Astrocyte (in vitro differentiated cells and primary cell): ENCODE data around the gene NDUFV1. TPM values are rescaled to one million over a fixed set of nuclear protein-coding genes. Genes with fewer than 3 reads are reported as not detected.

Experiments
- DNase-seq: peaks from one replicate; pipeline ENCODE4 v3.0.0-alpha.2; 2010; ENCODE audit warnings: low read depth
- FAIRE-seq: peaks from 2 replicates; lab custom pipeline; 2011; peaks lifted over from hg19 to GRCh38; lab: Jason Lieb, UNC
- H2AFZ ChIP-seq: 2 replicates; pipeline ENCODE4 v1.6.0; 2012; ENCODE audit warnings: low read depth, low read length, inconsistent platforms
- H3K27ac ChIP-seq: 2 replicates; pipeline ENCODE4 v1.5.1; 2011; ENCODE audit warnings: low read depth, low read length, inconsistent platforms
- H3K27me3 ChIP-seq: 2 replicates; pipeline ENCODE4 v1.6.0; 2011; ENCODE audit warnings: low read length, inconsistent platforms; ENCODE audit not compliant: insufficient read depth
- H3K36me3 ChIP-seq: 2 replicates; pipeline ENCODE4 v1.5.1; 2011; ENCODE audit warnings: low read length, inconsistent platforms; ENCODE audit not compliant: insufficient read depth
- H3K4me1 ChIP-seq: 2 replicates; pipeline ENCODE4 v1.5.1; 2011; ENCODE audit warnings: low read length, inconsistent platforms; ENCODE audit not compliant: insufficient read depth
- H3K4me2 ChIP-seq: 2 replicates; pipeline ENCODE4 v1.6.0; 2012; ENCODE audit warnings: low read length, inconsistent platforms
- H3K4me3 ChIP-seq: 2 replicates; pipeline ENCODE4 v1.5.1; 2011; ENCODE audit warnings: low read depth, mild to moderate bottlenecking, low read length, inconsistent platforms; ENCODE audit not compliant: insufficient read depth
- H3K79me2 ChIP-seq: 2 replicates; pipeline ENCODE4 v1.6.0; 2012; ENCODE audit warnings: mild to moderate bottlenecking, low read length, inconsistent platforms; ENCODE audit not compliant: insufficient read depth
- H3K9ac ChIP-seq: 2 replicates; pipeline ENCODE4 v1.6.0; 2012; ENCODE audit warnings: mild to moderate bottlenecking, low read length, inconsistent platforms
- H3K9me3 ChIP-seq: 2 replicates; pipeline ENCODE4 v1.5.1; 2012; ENCODE audit warnings: low read depth, mild to moderate bottlenecking, low read length, inconsistent platforms; ENCODE audit not compliant: insufficient read depth
- H4K20me1 ChIP-seq: 2 replicates; pipeline ENCODE4 v1.6.0; 2012; ENCODE audit warnings: low read length, inconsistent platforms; ENCODE audit not compliant: insufficient read depth
- H3K27ac Mint-ChIP-seq: one replicate; pipeline ENCODE4 v1.8.0; 2021; ENCODE audit warnings: mild to moderate bottlenecking, mixed read lengths; ENCODE audit not compliant: unreplicated experiment
- H3K27me3 Mint-ChIP-seq: one replicate; pipeline ENCODE4 v1.8.0; 2021; ENCODE audit warnings: low read depth, mixed read lengths; ENCODE audit not compliant: unreplicated experiment
- H3K36me3 Mint-ChIP-seq: one replicate; pipeline ENCODE4 v1.8.0; 2021; ENCODE audit warnings: low read depth, mixed read lengths; ENCODE audit not compliant: unreplicated experiment
- H3K4me1 Mint-ChIP-seq: one replicate; pipeline ENCODE4 v1.8.0; 2021; ENCODE audit warnings: low read depth, mixed read lengths; ENCODE audit not compliant: unreplicated experiment
- H3K4me3 Mint-ChIP-seq: one replicate; pipeline ENCODE4 v1.8.0; 2021; ENCODE audit warnings: mild to moderate bottlenecking, moderate library complexity, mixed read lengths; ENCODE audit not compliant: unreplicated experiment
- H3K9me3 Mint-ChIP-seq: one replicate; pipeline ENCODE4 v1.8.0; 2021; ENCODE audit warnings: mild to moderate bottlenecking, mixed read lengths; ENCODE audit not compliant: unreplicated experiment
- EZH2 ChIP-seq: IDR thresholded peaks from 2 replicates; pipeline ENCODE4 v1.6.1; 2012; ENCODE audit warnings: mild to moderate bottlenecking, low read length, inconsistent platforms; ENCODE audit not compliant: insufficient read depth
- total RNA-seq: library from RNA; stranded (reverse); gene quantifications from 2 replicates; pipeline ENCODE4 v1.2.1, GENCODE V29; 2021
- TF ChIP-seq, protein P1 (sequence below): IDR thresholded peaks from 2 replicates; pipeline ENCODE4 v1.5.1; 2011; ENCODE audit warnings: low read depth, mild to moderate bottlenecking, inconsistent platforms, low read length, moderate library complexity; ENCODE audit not compliant: insufficient read depth

NDUFV1 gene
- total RNA-seq, 1 donor from 2014 or later = 117 TPM

DNA sequence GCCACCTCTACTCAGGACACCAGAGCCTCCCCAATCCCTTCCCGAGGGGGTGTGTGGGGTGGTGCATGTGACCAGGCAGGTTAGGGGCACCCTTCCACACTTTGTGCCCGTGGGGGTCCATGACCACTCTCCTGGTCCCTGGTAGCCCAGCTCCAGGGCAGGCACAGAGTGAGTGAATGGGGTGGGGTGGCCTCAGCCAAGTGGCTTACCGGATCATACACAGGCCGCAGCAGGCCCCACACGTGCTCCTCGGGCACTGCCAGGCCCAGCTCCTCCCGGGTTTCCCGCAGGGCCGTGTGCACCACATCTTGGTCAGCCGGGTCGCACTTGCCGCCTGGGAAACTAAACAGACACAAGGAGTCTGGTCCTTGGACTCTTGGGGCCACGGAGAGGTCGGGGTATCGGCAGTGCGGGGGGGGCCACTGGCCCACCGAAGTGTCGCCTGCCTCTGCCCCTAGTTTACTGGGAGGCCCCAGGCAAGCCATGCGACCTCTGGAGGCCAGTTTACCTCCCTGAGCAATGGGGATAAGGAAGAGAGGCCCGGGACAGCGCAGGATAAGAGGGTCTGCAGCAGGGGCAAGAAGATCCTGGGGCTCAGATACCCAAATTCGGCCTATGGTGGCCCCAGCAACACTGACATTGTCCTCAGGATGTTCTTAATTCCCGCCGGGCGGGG is 22.1 kb downstream of the NDUFV1 start:
- Mint-ChIP-seq H3K4me3 (no peak overlapping the region), H3K9me3 (peaks cover 2% of the 10 kb centered on the region), H3K36me3 (peaks cover 5% of the 10 kb centered on the region), H3K4me1 (no peaks in the 10 kb centered on the region), H3K27ac (no peak overlapping the region), H3K27me3 (peaks cover 7% of the 10 kb centered on the region)
- Histone ChIP-seq H3K4me1 (peaks cover 8% of the 10 kb centered on the region), H3K27me3 (no peaks in the 10 kb centered on the region), H4K20me1 (no peaks in the 10 kb centered on the region), H3K27ac (no peak overlapping the region), H3K79me2 (no peaks in the 10 kb centered on the region), H3K9ac (no peak overlapping the region), H3K9me3 (no peaks in the 10 kb centered on the region), H3K36me3 (no peaks in the 10 kb centered on the region), H2AFZ (peak overlapping the region; percentile 98), H3K4me3 (no peak overlapping the region), H3K4me2 (peak overlapping the region; percentile 95)
- TF ChIP-seq, protein P1, sequence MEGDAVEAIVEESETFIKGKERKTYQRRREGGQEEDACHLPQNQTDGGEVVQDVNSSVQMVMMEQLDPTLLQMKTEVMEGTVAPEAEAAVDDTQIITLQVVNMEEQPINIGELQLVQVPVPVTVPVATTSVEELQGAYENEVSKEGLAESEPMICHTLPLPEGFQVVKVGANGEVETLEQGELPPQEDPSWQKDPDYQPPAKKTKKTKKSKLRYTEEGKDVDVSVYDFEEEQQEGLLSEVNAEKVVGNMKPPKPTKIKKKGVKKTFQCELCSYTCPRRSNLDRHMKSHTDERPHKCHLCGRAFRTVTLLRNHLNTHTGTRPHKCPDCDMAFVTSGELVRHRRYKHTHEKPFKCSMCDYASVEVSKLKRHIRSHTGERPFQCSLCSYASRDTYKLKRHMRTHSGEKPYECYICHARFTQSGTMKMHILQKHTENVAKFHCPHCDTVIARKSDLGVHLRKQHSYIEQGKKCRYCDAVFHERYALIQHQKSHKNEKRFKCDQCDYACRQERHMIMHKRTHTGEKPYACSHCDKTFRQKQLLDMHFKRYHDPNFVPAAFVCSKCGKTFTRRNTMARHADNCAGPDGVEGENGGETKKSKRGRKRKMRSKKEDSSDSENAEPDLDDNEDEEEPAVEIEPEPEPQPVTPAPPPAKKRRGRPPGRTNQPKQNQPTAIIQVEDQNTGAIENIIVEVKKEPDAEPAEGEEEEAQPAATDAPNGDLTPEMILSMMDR = peak; percentile 59
- no peak for TF ChIP-seq EZH2
- DNase-seq (no peak), FAIRE-seq (no peak)

DNA sequence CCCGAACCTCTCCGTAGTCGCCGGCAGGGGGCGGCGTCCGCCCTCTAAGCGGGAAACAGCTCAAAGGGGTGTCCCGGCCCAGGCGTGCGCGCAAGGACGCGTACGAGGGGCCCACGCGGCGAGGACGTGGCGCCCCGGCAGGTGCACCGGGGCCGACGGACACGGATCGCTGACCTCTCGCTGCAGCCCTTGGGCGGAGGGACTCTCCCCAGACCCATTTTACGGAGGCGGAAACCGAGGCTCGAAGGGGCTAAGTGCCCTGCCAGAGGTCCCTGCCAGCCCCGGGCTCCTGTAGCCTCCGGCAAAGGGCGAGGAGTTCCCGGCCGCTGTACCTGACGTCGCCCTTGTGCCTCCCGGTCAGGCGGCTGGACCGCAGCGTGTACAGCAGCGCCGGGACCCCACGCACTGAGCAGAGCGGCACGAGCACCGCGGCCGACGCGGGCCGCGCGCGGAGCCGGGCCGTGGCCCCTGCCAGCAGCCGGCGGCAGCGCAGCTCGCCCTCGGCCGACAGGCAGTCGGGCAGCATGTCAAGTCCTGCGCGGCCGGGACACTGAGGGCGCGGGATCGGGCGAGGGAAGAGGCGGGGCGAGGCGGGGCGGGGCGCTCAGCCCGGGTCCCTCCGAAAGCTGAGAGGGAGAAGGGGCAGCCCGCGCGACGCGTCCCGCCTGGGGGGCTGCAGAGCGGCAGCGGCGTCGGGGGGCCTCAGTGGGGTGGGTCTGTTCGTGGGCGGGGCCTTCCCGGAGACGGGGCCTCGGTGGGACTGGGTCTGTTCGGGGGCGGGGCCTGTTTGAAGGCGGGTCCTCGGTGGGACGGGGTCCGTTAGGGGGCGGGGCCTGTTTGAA is 22.9 kb downstream of the NDUFV1 start, which contains the start of gene NUDT8:
Gene NUDT8, minus strand, starts transcription at position 552 of the 842 bp plus-strand sequence. Its CDS starts 26 bp downstream, at position 526.
- H3K9ac ChIP-seq = peak within 1 kb of the TSS; percentile 74
- peak; percentile 44 for DNase-seq
- H3K79me2 ChIP-seq = no peaks in the 10 kb centered on the region
- H4K20me1 ChIP-seq = no peaks in the 10 kb centered on the region
- H3K9me3 ChIP-seq = no peaks in the 10 kb centered on the region
- peak within 1 kb of the TSS; percentile 96 for H3K4me2 ChIP-seq
- H3K4me1 ChIP-seq = peaks cover 8% of the 10 kb centered on the region
- Mint-ChIP-seq H3K27ac (peak within 1 kb of the TSS; percentile 89), H3K27me3 (peaks cover 5% of the 10 kb centered on the region), H3K4me3 (peak within 1 kb of the TSS; percentile 88), H3K4me1 (no peaks in the 10 kb centered on the region), H3K9me3 (no peaks in the 10 kb centered on the region), H3K36me3 (peaks cover 5% of the 10 kb centered on the region)
- H3K36me3 ChIP-seq = no peaks in the 10 kb centered on the region
- H2AFZ ChIP-seq = peak within 1 kb of the TSS; percentile 98
- TF ChIP-seq EZH2 = no peak
- TF ChIP-seq, protein P1 = no peak
- no peaks in the 10 kb centered on the region for H3K27me3 ChIP-seq
- peak within 1 kb of the TSS; percentile 71 for H3K4me3 ChIP-seq
- no peak for FAIRE-seq
- peak within 1 kb of the TSS; percentile 60 for H3K27ac ChIP-seq
